ENCODE results near the gene CERS5. TPM values are rescaled to one million over a fixed set of nuclear protein-coding genes. Genes with fewer than 3 reads are reported as not detected.
A peak's percentile ranks its signal among the peaks of the same experiment; 100 is the strongest.

The CERS5 gene, protein sequence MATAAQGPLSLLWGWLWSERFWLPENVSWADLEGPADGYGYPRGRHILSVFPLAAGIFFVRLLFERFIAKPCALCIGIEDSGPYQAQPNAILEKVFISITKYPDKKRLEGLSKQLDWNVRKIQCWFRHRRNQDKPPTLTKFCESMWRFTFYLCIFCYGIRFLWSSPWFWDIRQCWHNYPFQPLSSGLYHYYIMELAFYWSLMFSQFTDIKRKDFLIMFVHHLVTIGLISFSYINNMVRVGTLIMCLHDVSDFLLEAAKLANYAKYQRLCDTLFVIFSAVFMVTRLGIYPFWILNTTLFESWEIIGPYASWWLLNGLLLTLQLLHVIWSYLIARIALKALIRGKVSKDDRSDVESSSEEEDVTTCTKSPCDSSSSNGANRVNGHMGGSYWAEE
- total RNA-seq (35.9 TPM), polyA plus RNA-seq (ENCODE audit: insufficient read depth in 1 of 8, insufficient read length in 8 of 8, low replicate concordance in 1 of 8) (10 to 100 TPM; 33.5 to 52.6 (median 43.9) TPM)
- long read RNA-seq, donor 1, transcript CERS5-201 (10 exons, 2,051 nt), result major isoform, 5 of 6 reads
- long read RNA-seq, donor 1, partial matches to known transcripts, result 0 of 6 reads
- long read RNA-seq, donor 1, other reads (novel, unspliced or antisense), result 0 of 6 reads
- long read RNA-seq, donor 2, partial matches to known transcripts, result 0 of 1 reads
- long read RNA-seq, donor 2, other reads (novel, unspliced or antisense), result 0 of 1 reads
- long read RNA-seq, donor 3, partial matches to known transcripts, result 0 of 5 reads
- long read RNA-seq, donor 3, other reads (novel, unspliced or antisense), result 0 of 5 reads
- long read RNA-seq, donor 4, partial matches to known transcripts, result 0 of 4 reads
- long read RNA-seq, donor 4, other reads (novel, unspliced or antisense), result 0 of 4 reads
- long read RNA-seq, donor 5, transcript CERS5-201 (10 exons, 2,051 nt), result major isoform, 13 of 15 reads
- long read RNA-seq, donor 5, partial matches to known transcripts, result 0 of 15 reads
- long read RNA-seq, donor 5, other reads (novel, unspliced or antisense), result 0 of 15 reads
- long read RNA-seq, donor 6, transcript CERS5-201 (10 exons, 2,051 nt), result major isoform, 12 of 16 reads
- long read RNA-seq, donor 6, partial matches to known transcripts, result 0 of 16 reads
- long read RNA-seq, donor 6, other reads (novel, unspliced or antisense), result 0 of 16 reads
- long read RNA-seq, donor 7, partial matches to known transcripts, result 0 of 4 reads
- long read RNA-seq, donor 7, other reads (novel, unspliced or antisense), result 0 of 4 reads
- long read RNA-seq, donor 8, partial matches to known transcripts, result 0 of 4 reads
- long read RNA-seq, donor 8, other reads (novel, unspliced or antisense), result 0 of 4 reads
- long read RNA-seq, donor 9, transcript CERS5-201 (10 exons, 2,051 nt), result major isoform, 5 of 15 reads
- long read RNA-seq, donor 9, partial matches to known transcripts, result 10 of 15 reads
- long read RNA-seq, donor 9, other reads (novel, unspliced or antisense), result 0 of 15 reads
- long read RNA-seq, donor 10, transcript CERS5-201 (10 exons, 2,051 nt), result major isoform, 5 of 7 reads
- long read RNA-seq, donor 10, partial matches to known transcripts, result 0 of 7 reads
- long read RNA-seq, donor 10, other reads (novel, unspliced or antisense), result 0 of 7 reads
- long read RNA-seq, donor 11, partial matches to known transcripts, result 0 of 5 reads
- long read RNA-seq, donor 11, other reads (novel, unspliced or antisense), result 0 of 5 reads

DNA sequence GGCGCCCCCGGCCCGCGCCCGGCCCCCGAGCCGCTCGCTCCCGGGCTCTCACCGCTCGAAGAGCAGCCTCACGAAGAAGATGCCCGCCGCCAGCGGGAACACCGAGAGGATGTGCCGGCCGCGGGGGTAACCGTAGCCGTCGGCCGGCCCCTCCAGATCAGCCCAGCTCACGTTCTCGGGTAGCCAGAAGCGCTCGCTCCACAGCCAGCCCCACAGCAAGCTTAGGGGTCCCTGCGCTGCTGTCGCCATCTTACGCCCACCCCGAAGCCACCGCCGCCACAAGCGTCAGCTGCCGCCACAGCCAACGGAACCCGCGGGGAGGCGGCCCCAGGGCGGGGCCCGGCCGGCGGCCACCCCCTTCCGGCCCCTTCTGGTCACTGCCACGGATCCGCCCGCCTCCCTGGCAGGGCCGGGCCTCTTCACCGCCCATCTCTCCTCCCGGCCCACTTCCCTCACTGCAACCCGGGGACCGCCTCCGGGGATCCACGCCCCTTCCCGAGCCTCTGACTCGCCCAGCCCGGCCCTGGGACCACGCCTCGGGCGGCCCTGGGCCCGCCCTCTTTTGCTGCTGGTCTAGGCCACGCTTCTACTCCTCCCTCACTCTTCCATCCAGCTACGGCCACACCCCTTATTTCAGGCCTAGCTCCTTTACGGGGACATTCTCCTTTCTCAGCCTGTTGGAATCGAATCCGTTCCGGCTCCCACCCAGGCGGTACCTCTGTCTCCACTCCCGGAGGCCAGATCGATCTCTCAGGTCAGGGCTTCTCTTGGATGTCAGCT, at the start of gene CERS5:
TSS of gene CERS5 (minus strand) at position 321 of the 780 bp plus-strand sequence. CDS start at position 249, 72 bp downstream.
- Histone ChIP-seq H3K27ac (ENCODE audit: low read length) (peak within 1 kb of the TSS; percentile 99), H3K27me3 (ENCODE audit: control insufficient read depth, insufficient read depth, low read length) (no peaks in the 10 kb centered on the region), H3K4me3 (ENCODE audit: low read length) (peak within 1 kb of the TSS; percentile 96), H3K4me1 (ENCODE audit: control insufficient read depth, insufficient read depth, low read length) (peaks cover 8% of the 10 kb centered on the region), H3K9me3 (replicated peaks; ENCODE audit: control insufficient read depth, low read depth, low read length) (peaks cover 7% of the 10 kb centered on the region), H3K36me3 (ENCODE audit: control insufficient read depth, insufficient read depth, low read length) (no peaks in the 10 kb centered on the region)
- DNase-seq, result peak; percentile 100
- WGBS (ENCODE audit: insufficient coverage), result under 1% methylated on average over 70 of the region's 70 CpGs

DNA sequence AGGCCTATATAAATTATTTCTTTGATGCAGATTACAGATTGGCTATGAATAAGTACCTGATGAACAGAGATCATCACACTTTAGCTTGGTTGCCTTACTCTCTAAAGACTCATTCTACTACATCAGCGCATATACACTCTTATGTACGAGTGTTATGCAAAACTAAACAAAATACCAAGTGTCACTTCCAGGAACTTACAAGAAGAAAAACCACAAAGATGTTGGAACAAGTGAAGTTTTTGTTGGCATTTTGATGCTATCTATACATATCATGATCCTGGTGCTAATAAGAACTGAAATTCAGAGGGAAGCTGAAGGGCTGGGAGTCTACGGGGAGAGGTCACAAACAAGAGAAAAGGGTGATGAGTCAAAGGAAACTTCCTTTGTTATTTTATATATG, 47.9 kb upstream of the CERS5 start:
- no peaks in the 10 kb centered on the region for H3K27me3 ChIP-seq (ENCODE audit: control insufficient read depth, insufficient read depth, low read length)
- no peak overlapping the region for H3K27ac ChIP-seq (ENCODE audit: low read length)
- no peaks in the 10 kb centered on the region for H3K9me3 ChIP-seq (replicated peaks; ENCODE audit: control insufficient read depth, low read depth, low read length)
- peaks cover 11% of the 10 kb centered on the region for H3K4me1 ChIP-seq (ENCODE audit: control insufficient read depth, insufficient read depth, low read length)
- H3K4me3 ChIP-seq (ENCODE audit: low read length), result no peak overlapping the region
- peaks cover 11% of the 10 kb centered on the region for H3K36me3 ChIP-seq (ENCODE audit: control insufficient read depth, insufficient read depth, low read length)
- DNase-seq, result no peak
- no CpG with 5 or more reads among the region's 3 CpGs for WGBS (ENCODE audit: insufficient coverage)

GRCh38 chr12:50214018-50214417, 46.8 kb upstream of the CERS5 start:
- no peaks in the 10 kb centered on the region for H3K27me3 ChIP-seq (ENCODE audit: control insufficient read depth, insufficient read depth, low read length)
- H3K4me1 ChIP-seq (ENCODE audit: control insufficient read depth, insufficient read depth, low read length), result peaks cover 5% of the 10 kb centered on the region
- H3K9me3 ChIP-seq (replicated peaks; ENCODE audit: control insufficient read depth, low read depth, low read length), result no peaks in the 10 kb centered on the region
- no CpG with 5 or more reads among the region's 1 CpG for WGBS (ENCODE audit: insufficient coverage)
- no peak overlapping the region for H3K27ac ChIP-seq (ENCODE audit: low read length)
- no peak for DNase-seq
- H3K4me3 ChIP-seq (ENCODE audit: low read length), result no peak overlapping the region
- peaks cover 12% of the 10 kb centered on the region for H3K36me3 ChIP-seq (ENCODE audit: control insufficient read depth, insufficient read depth, low read length)

GRCh38 chr12:50213439-50213838, 46.3 kb upstream of the CERS5 start:
- Histone ChIP-seq H3K36me3 (ENCODE audit: control insufficient read depth, insufficient read depth, low read length) (peaks cover 15% of the 10 kb centered on the region), H3K27ac (ENCODE audit: low read length) (no peak overlapping the region), H3K4me1 (ENCODE audit: control insufficient read depth, insufficient read depth, low read length) (peaks cover 2% of the 10 kb centered on the region), H3K4me3 (ENCODE audit: low read length) (no peak overlapping the region), H3K27me3 (ENCODE audit: control insufficient read depth, insufficient read depth, low read length) (no peaks in the 10 kb centered on the region), H3K9me3 (replicated peaks; ENCODE audit: control insufficient read depth, low read depth, low read length) (no peaks in the 10 kb centered on the region)
- no peak for DNase-seq
- no CpG with 5 or more reads among the region's 2 CpGs for WGBS (ENCODE audit: insufficient coverage)

- H3K36me3 ChIP-seq (ENCODE audit: control insufficient read depth, insufficient read depth, low read length), result peaks cover 9% of the 10 kb centered on the region
- no peaks in the 10 kb centered on the region for H3K4me1 ChIP-seq (ENCODE audit: control insufficient read depth, insufficient read depth, low read length)
- no peaks in the 10 kb centered on the region for H3K27me3 ChIP-seq (ENCODE audit: control insufficient read depth, insufficient read depth, low read length)
- no peak for DNase-seq
- no peaks in the 10 kb centered on the region for H3K9me3 ChIP-seq (replicated peaks; ENCODE audit: control insufficient read depth, low read depth, low read length)
- H3K27ac ChIP-seq (ENCODE audit: low read length), result peak overlapping the region; percentile 67
- no peak overlapping the region for H3K4me3 ChIP-seq (ENCODE audit: low read length)
- WGBS (ENCODE audit: insufficient coverage), result no CpG with 5 or more reads among the region's 2 CpGs
These were observed 44.9 kb upstream of the CERS5 start for GRCh38 chr12:50212071-50212467.

DNA sequence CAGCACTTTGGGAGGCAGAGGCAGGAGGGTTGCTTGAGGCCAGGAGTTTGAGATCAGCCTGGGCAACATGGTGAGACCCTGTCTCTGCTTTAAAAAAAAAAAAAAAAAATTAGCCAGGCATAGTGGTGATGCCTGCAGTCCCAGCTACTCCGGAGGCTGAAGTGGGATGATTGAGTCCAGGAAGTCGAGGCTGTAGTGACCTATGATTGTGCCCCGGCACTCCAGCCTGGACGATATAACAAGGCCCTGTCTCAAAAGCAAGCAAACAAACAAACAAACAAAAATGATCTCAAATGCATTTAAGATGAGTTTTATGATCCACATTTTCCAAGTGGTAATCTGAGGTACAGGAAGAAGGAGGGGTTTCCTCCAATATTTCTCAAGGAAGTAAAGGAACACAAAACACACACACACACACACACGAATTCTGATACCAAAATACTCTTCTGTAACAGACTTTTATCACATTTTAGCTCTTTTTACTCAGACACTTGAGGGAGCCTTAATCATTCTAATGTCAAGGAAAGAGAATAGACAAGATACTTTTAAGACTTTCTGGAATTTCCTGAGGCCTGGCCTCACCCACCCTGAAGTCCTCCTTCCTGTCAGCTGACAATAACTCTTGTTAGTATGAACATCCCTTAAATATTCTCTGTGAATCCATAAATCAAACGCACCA, 44.4 kb upstream of the CERS5 start:
- H3K27ac ChIP-seq (ENCODE audit: low read length), result peak overlapping the region; percentile 67
- H3K27me3 ChIP-seq (ENCODE audit: control insufficient read depth, insufficient read depth, low read length), result no peaks in the 10 kb centered on the region
- no peak overlapping the region for H3K4me3 ChIP-seq (ENCODE audit: low read length)
- peak; percentile 48 for DNase-seq
- no peaks in the 10 kb centered on the region for H3K9me3 ChIP-seq (replicated peaks; ENCODE audit: control insufficient read depth, low read depth, low read length)
- H3K36me3 ChIP-seq (ENCODE audit: control insufficient read depth, insufficient read depth, low read length), result peaks cover 8% of the 10 kb centered on the region
- no peaks in the 10 kb centered on the region for H3K4me1 ChIP-seq (ENCODE audit: control insufficient read depth, insufficient read depth, low read length)
- 40% methylated on average over 1 of the region's 6 CpGs for WGBS (ENCODE audit: insufficient coverage)

DNA sequence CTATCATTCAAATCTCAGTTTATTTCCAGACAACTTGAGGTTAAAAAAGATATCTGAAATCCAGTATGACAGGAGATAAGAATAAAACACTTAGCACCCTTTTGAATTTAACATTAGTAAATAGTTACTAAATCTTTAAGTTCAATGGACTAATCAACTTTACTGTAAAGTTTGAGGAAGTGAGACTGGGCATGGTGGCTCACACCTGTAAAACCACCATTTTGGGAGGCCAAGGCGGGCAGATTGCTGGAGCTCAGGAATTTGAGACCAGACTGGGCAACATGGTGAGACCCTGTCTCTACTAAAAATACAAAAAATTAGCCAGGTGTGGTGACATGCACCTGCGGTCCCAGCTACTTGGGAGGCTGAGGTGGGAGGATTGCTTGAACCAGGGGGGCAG, 40.3 kb upstream of the CERS5 start:
- Histone ChIP-seq H3K27ac (ENCODE audit: low read length) (no peak overlapping the region), H3K4me3 (ENCODE audit: low read length) (no peak overlapping the region), H3K27me3 (ENCODE audit: control insufficient read depth, insufficient read depth, low read length) (no peaks in the 10 kb centered on the region), H3K36me3 (ENCODE audit: control insufficient read depth, insufficient read depth, low read length) (peaks cover 32% of the 10 kb centered on the region), H3K4me1 (ENCODE audit: control insufficient read depth, insufficient read depth, low read length) (no peaks in the 10 kb centered on the region), H3K9me3 (replicated peaks; ENCODE audit: control insufficient read depth, low read depth, low read length) (no peaks in the 10 kb centered on the region)
- no CpG with 5 or more reads among the region's 2 CpGs for WGBS (ENCODE audit: insufficient coverage)
- DNase-seq, result no peak

DNA sequence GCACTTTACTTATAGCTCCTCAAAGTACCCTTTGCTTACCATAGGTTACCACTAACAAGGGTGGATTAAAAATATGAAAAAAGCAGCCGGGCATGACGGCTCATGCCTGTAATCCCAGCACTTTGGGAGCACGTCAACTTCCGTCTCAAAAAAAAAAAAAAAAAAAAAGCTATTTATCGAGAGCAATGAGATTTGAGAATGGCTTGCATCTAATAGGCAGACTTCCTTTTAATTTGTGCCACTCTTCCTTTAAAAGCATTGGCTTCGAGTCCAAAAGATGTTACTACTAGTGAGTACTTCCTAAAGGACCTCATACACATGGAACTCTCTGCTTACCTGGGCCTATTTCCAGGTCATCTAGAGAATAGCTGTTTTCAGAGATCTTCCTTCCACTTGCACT, 38.5 kb upstream of the CERS5 start:
- Histone ChIP-seq H3K27ac (ENCODE audit: low read length) (no peak overlapping the region), H3K4me3 (ENCODE audit: low read length) (no peak overlapping the region), H3K36me3 (ENCODE audit: control insufficient read depth, insufficient read depth, low read length) (peaks cover 34% of the 10 kb centered on the region), H3K27me3 (ENCODE audit: control insufficient read depth, insufficient read depth, low read length) (no peaks in the 10 kb centered on the region), H3K9me3 (replicated peaks; ENCODE audit: control insufficient read depth, low read depth, low read length) (no peaks in the 10 kb centered on the region), H3K4me1 (ENCODE audit: control insufficient read depth, insufficient read depth, low read length) (peaks cover under 1% of the 10 kb centered on the region)
- 86% methylated on average over 1 of the region's 6 CpGs for WGBS (ENCODE audit: insufficient coverage)
- DNase-seq, result no peak

Measured in muscle of leg (tissue), 16 donors.